ENCODE data around the gene RAB15. TPM values are rescaled to one million over a fixed set of nuclear protein-coding genes. Genes with fewer than 3 reads are reported as not detected.
"Not testable (repeated sequence)": the region's sequence is repeated elsewhere in the genome, so short reads cannot be mapped to it uniquely, and the experiment has no call there.

RAB15 gene
- total RNA-seq, 1 donor from 2014 or later, result 36.3 TPM

DNA sequence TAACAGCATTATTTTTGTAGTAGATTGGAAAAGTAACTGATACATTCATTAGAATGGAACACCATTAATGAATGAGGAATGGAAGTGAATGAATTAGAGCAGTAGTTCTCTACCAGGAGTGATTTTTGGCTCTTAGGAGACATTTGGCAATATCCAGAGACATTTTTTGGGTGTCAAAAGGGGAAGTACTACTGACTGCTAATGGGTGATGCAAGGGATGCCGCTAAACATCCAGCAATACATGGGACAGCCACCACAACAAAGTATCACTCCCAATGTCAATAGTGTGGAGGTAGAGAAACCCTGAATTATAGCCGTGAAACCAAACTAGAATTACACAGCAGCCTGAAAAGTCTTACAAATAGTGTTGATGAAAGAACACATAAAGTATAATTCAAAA, 56.3 kb downstream of the RAB15 start:
- Mint-ChIP-seq H3K36me3 (ENCODE audit: low read depth, unreplicated experiment) (peaks cover 2% of the 10 kb centered on the region), H3K9me3 (ENCODE audit: unreplicated experiment) (no peaks in the 10 kb centered on the region), H3K27ac (ENCODE audit: unreplicated experiment) (no peak overlapping the region), H3K4me3 (ENCODE audit: unreplicated experiment) (peak overlapping the region; percentile 83), H3K4me1 (ENCODE audit: low read depth, unreplicated experiment) (peaks cover 26% of the 10 kb centered on the region), H3K27me3 (ENCODE audit: low read depth, unreplicated experiment) (no peaks in the 10 kb centered on the region)
- no peaks in the 10 kb centered on the region for H3K36me3 ChIP-seq (ENCODE audit: insufficient read depth, low read length)
- H3K27me3 ChIP-seq (ENCODE audit: insufficient read depth, low read length), result peaks cover 4% of the 10 kb centered on the region
- peaks cover 18% of the 10 kb centered on the region for H4K20me1 ChIP-seq (ENCODE audit: insufficient read depth, low read length)
- H3K79me2 ChIP-seq (ENCODE audit: insufficient read depth, low read length), result peaks cover 50% of the 10 kb centered on the region
- no peaks in the 10 kb centered on the region for H3K9me3 ChIP-seq (ENCODE audit: insufficient read depth, low read depth, low read length)
- FAIRE-seq (no peak), DNase-seq (ENCODE audit: low read depth) (no peak)
- H2AFZ ChIP-seq (ENCODE audit: low read depth, low read length), result no peak overlapping the region
- TF ChIP-seq, protein P1, sequence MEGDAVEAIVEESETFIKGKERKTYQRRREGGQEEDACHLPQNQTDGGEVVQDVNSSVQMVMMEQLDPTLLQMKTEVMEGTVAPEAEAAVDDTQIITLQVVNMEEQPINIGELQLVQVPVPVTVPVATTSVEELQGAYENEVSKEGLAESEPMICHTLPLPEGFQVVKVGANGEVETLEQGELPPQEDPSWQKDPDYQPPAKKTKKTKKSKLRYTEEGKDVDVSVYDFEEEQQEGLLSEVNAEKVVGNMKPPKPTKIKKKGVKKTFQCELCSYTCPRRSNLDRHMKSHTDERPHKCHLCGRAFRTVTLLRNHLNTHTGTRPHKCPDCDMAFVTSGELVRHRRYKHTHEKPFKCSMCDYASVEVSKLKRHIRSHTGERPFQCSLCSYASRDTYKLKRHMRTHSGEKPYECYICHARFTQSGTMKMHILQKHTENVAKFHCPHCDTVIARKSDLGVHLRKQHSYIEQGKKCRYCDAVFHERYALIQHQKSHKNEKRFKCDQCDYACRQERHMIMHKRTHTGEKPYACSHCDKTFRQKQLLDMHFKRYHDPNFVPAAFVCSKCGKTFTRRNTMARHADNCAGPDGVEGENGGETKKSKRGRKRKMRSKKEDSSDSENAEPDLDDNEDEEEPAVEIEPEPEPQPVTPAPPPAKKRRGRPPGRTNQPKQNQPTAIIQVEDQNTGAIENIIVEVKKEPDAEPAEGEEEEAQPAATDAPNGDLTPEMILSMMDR (IDR thresholded peaks at IDR 0.05; ENCODE audit: insufficient read depth, low read depth, low read length), result no peak
- TF ChIP-seq EZH2 (IDR thresholded peaks at IDR 0.05; ENCODE audit: insufficient read depth, low read length), result no peak
- no peak overlapping the region for H3K9ac ChIP-seq (ENCODE audit: low read length)
- H3K27ac ChIP-seq (ENCODE audit: low read depth, low read length), result no peak overlapping the region
- peaks cover 18% of the 10 kb centered on the region for H3K4me1 ChIP-seq (ENCODE audit: insufficient read depth, low read length)
- H3K4me3 ChIP-seq (ENCODE audit: insufficient read depth, low read depth, low read length), result no peak overlapping the region
- peak overlapping the region; percentile 91 for H3K4me2 ChIP-seq (ENCODE audit: low read length)

DNA sequence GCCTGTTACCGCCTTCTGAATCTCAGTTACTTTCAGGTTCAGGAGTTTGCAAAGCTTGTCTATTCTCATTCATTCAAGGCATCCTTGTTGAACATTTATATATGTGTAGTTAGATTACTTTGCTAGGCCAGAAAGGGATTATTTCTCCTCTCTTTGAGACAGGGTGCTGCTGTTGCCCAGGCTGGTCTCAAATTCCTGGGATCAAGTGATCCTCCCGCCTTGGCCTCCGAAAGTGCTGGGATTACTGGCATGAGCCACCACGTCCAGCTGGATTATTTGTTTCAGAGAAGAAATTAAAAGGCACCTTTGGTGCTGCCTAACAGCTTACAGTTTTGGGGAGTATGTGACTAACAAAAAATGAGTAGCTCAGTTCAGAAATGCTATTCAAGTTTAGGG, 57.1 kb downstream of the RAB15 start:
- H3K79me2 ChIP-seq (ENCODE audit: insufficient read depth, low read length), result peaks cover 45% of the 10 kb centered on the region
- DNase-seq (ENCODE audit: low read depth) (no peak), FAIRE-seq (no peak)
- Mint-ChIP-seq H3K4me1 (ENCODE audit: low read depth, unreplicated experiment) (peaks cover 22% of the 10 kb centered on the region), H3K27ac (ENCODE audit: unreplicated experiment) (peak overlapping the region; percentile 83), H3K4me3 (ENCODE audit: unreplicated experiment) (peak overlapping the region; percentile 83), H3K9me3 (ENCODE audit: unreplicated experiment) (no peaks in the 10 kb centered on the region), H3K36me3 (ENCODE audit: low read depth, unreplicated experiment) (peaks cover 2% of the 10 kb centered on the region), H3K27me3 (ENCODE audit: low read depth, unreplicated experiment) (no peaks in the 10 kb centered on the region)
- H3K4me3 ChIP-seq (ENCODE audit: insufficient read depth, low read depth, low read length), result peak overlapping the region; percentile 95
- H3K9ac ChIP-seq (ENCODE audit: low read length), result peak overlapping the region; percentile 99
- no peaks in the 10 kb centered on the region for H3K36me3 ChIP-seq (ENCODE audit: insufficient read depth, low read length)
- peak overlapping the region; percentile 91 for H3K4me2 ChIP-seq (ENCODE audit: low read length)
- peak overlapping the region; percentile 72 for H2AFZ ChIP-seq (ENCODE audit: low read depth, low read length)
- peaks cover 18% of the 10 kb centered on the region for H3K4me1 ChIP-seq (ENCODE audit: insufficient read depth, low read length)
- peaks cover 18% of the 10 kb centered on the region for H4K20me1 ChIP-seq (ENCODE audit: insufficient read depth, low read length)
- H3K27me3 ChIP-seq (ENCODE audit: insufficient read depth, low read length), result peaks cover 4% of the 10 kb centered on the region
- peak overlapping the region; percentile 98 for H3K27ac ChIP-seq (ENCODE audit: low read depth, low read length)
- no peaks in the 10 kb centered on the region for H3K9me3 ChIP-seq (ENCODE audit: insufficient read depth, low read depth, low read length)
- TF ChIP-seq EZH2 (IDR thresholded peaks at IDR 0.05; ENCODE audit: insufficient read depth, low read length), result no peak
- TF ChIP-seq, protein P1 (IDR thresholded peaks at IDR 0.05; ENCODE audit: insufficient read depth, low read depth, low read length), result no peak

DNA sequence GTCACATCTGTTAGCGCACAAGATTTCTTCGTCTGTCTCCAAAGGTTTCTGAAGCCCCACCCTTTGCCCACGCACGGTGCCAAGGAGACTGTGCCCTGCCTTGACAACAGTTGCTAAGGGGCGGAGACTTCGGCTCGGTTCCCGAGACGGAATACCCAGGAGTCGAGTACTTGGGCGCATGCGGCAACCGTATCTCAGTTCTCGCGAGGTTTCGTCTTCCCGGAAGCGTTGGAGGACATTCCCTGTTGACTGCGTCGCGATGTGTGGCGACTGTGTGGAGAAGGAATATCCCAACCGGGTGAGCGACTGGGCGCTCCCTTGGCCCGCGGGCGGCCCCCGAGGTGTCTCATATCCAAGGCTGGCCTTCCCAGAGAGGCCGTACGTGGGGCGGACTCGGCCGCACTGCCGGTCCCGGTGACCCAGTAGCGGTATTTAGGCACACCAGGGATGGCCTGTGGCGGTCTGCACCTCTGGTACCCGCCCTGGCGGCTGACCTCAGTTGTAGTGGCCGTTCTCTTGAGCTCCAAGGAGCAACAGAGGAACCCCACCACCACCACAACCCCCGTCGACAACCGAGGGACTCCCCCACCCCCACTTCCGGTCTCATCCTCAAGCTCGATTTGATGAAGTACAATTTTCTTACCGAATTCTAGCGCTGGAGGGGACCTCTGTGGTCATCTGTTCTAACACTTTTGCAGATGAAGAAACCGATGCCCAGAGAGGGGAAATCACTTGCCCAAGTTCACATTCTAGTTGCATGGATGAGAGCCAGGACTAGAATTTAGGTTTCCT, 57.7 kb downstream of the RAB15 start, which contains the start of gene CHURC1:
CHURC1 (plus strand) TSS at position 219 of the 792 bp plus-strand sequence; CDS start at position 260, 41 bp downstream.
- DNase-seq (ENCODE audit: low read depth) (peak; percentile 92), FAIRE-seq (peak; percentile 83)
- no peaks in the 10 kb centered on the region for H3K9me3 ChIP-seq (ENCODE audit: insufficient read depth, low read depth, low read length)
- H3K27me3 Mint-ChIP-seq (ENCODE audit: low read depth, unreplicated experiment), result no peaks in the 10 kb centered on the region
- H3K9me3 Mint-ChIP-seq (ENCODE audit: unreplicated experiment), result no peaks in the 10 kb centered on the region
- H3K4me1 Mint-ChIP-seq (ENCODE audit: low read depth, unreplicated experiment), result peaks cover 19% of the 10 kb centered on the region
- H3K4me1 ChIP-seq (ENCODE audit: insufficient read depth, low read length), result peaks cover 18% of the 10 kb centered on the region
- H3K9ac ChIP-seq (ENCODE audit: low read length), result peak within 1 kb of the TSS; percentile 99
- peak within 1 kb of the TSS; percentile 95 for H3K4me3 ChIP-seq (ENCODE audit: insufficient read depth, low read depth, low read length)
- peaks cover 10% of the 10 kb centered on the region for H3K27me3 ChIP-seq (ENCODE audit: insufficient read depth, low read length)
- no peaks in the 10 kb centered on the region for H3K36me3 ChIP-seq (ENCODE audit: insufficient read depth, low read length)
- TF ChIP-seq, protein P1 (IDR thresholded peaks at IDR 0.05; ENCODE audit: insufficient read depth, low read depth, low read length), result no peak
- TF ChIP-seq EZH2 (IDR thresholded peaks at IDR 0.05; ENCODE audit: insufficient read depth, low read length), result no peak
- peaks cover 2% of the 10 kb centered on the region for H3K36me3 Mint-ChIP-seq (ENCODE audit: low read depth, unreplicated experiment)
- H2AFZ ChIP-seq (ENCODE audit: low read depth, low read length), result peak within 1 kb of the TSS; percentile 72
- H3K4me2 ChIP-seq (ENCODE audit: low read length), result peak within 1 kb of the TSS; percentile 91
- H4K20me1 ChIP-seq (ENCODE audit: insufficient read depth, low read length), result peaks cover 18% of the 10 kb centered on the region
- H3K79me2 ChIP-seq (ENCODE audit: insufficient read depth, low read length), result peaks cover 41% of the 10 kb centered on the region
- peak within 1 kb of the TSS; percentile 83 for H3K4me3 Mint-ChIP-seq (ENCODE audit: unreplicated experiment)
- peak within 1 kb of the TSS; percentile 83 for H3K27ac Mint-ChIP-seq (ENCODE audit: unreplicated experiment)
- H3K27ac ChIP-seq (ENCODE audit: low read depth, low read length), result peak within 1 kb of the TSS; percentile 98

DNA sequence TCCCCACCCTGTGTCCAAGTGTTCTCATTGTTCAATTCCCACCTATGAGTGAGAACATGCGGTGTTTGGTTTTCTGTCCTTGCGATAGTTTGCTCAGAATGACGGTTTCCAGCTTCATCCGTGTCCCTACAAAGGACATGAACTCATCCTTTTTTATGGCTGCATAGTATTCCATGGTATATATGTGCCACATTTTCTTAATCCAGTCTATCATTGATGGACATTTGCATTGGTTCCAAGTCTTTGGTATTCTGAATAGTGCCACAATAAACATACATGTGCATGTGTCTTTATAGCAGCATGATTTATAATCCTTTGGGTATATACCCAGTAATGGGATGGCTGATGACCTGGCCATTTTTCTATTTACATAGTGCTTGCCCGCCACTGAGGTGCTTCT, 58.7 kb downstream of the RAB15 start:
- not testable (repeated sequence) for H2AFZ ChIP-seq (ENCODE audit: low read depth, low read length); DNase-seq (ENCODE audit: low read depth); H3K27ac ChIP-seq (ENCODE audit: low read depth, low read length); H3K9me3 ChIP-seq (ENCODE audit: insufficient read depth, low read depth, low read length); H3K36me3 Mint-ChIP-seq (ENCODE audit: low read depth, unreplicated experiment); H3K36me3 ChIP-seq (ENCODE audit: insufficient read depth, low read length); H3K9me3 Mint-ChIP-seq (ENCODE audit: unreplicated experiment); H3K9ac ChIP-seq (ENCODE audit: low read length); FAIRE-seq; H3K27me3 Mint-ChIP-seq (ENCODE audit: low read depth, unreplicated experiment)
- Histone ChIP-seq H3K4me2 (ENCODE audit: low read length) (peak overlapping the region; percentile 91), H3K27me3 (ENCODE audit: insufficient read depth, low read length) (peaks cover 13% of the 10 kb centered on the region), H3K79me2 (ENCODE audit: insufficient read depth, low read length) (peaks cover 38% of the 10 kb centered on the region), H3K4me1 (ENCODE audit: insufficient read depth, low read length) (peaks cover 18% of the 10 kb centered on the region), H3K4me3 (ENCODE audit: insufficient read depth, low read depth, low read length) (peak overlapping the region; percentile 95), H4K20me1 (ENCODE audit: insufficient read depth, low read length) (peaks cover 15% of the 10 kb centered on the region)
- H3K27ac Mint-ChIP-seq (ENCODE audit: unreplicated experiment), result peak overlapping the region; percentile 83
- peaks cover 15% of the 10 kb centered on the region for H3K4me1 Mint-ChIP-seq (ENCODE audit: low read depth, unreplicated experiment)
- H3K4me3 Mint-ChIP-seq (ENCODE audit: unreplicated experiment), result peak overlapping the region; percentile 83

Data from astrocyte (in vitro differentiated cells and primary cell).